ENCODE results near the gene C1orf94. TPM values are rescaled to one million over a fixed set of nuclear protein-coding genes. Genes with fewer than 3 reads are reported as not detected.

The C1orf94 gene
- total and polyA plus RNA-seq, 8 donors, result not detected

DNA sequence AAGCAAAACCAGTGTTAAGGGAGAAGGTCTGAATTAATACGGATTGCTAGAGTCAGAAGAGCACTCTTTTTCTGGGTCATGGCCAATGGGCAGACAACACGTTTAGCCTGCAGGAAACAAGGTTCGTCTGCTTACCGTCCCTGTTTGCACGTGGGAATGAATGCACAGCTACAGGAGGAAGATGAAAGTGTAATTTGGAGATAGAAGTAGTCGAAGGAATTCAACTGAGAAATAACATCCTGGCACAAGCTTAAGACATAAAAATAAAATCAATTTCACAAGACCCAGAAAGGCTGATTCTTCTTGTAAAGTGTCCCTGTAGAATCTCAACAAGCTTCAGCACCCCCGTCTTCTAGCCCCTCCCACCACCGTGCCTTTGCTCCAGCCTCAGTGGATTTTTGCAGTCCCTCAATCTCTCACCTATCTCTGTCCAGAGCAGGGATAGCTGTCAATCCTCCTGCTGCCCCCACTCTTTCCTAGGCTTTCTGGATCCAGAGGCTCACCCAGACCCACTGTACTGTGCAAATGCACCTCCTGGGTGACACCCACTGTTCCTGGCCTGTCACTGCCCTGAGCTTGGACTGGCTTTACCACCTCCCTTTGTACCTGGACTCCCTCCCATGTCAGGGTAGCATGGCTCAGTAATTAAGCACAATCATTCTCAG lies 60.6 kb downstream of the C1orf94 start:
- intact Hi-C loops (cut with DNase I; ENCODE audit: low total_unique reads), result no loop called here
- Histone ChIP-seq H3K4me3 (no peak overlapping the region), H3K36me3 (no peaks in the 10 kb centered on the region), H3K27ac (no peak overlapping the region), H3K4me1 (no peaks in the 10 kb centered on the region), H3K27me3 (peaks cover 0 to 7% (median 0%) of the 10 kb centered on the region in 3 donors), H3K9me3 (peaks cover 0 to 11% (median 3%) of the 10 kb centered on the region in 4 donors)
- no peak for DNase-seq
- TF ChIP-seq POLR2AphosphoS5 (IDR thresholded peaks at IDR 0.05) (no peak), POLR2A (IDR thresholded peaks at IDR 0.05) (no peak), EP300 (IDR thresholded peaks at IDR 0.05) (no peak)
- TF ChIP-seq, protein P1, sequence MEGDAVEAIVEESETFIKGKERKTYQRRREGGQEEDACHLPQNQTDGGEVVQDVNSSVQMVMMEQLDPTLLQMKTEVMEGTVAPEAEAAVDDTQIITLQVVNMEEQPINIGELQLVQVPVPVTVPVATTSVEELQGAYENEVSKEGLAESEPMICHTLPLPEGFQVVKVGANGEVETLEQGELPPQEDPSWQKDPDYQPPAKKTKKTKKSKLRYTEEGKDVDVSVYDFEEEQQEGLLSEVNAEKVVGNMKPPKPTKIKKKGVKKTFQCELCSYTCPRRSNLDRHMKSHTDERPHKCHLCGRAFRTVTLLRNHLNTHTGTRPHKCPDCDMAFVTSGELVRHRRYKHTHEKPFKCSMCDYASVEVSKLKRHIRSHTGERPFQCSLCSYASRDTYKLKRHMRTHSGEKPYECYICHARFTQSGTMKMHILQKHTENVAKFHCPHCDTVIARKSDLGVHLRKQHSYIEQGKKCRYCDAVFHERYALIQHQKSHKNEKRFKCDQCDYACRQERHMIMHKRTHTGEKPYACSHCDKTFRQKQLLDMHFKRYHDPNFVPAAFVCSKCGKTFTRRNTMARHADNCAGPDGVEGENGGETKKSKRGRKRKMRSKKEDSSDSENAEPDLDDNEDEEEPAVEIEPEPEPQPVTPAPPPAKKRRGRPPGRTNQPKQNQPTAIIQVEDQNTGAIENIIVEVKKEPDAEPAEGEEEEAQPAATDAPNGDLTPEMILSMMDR (IDR thresholded peaks at IDR 0.05), result no peak
- 51 to 66% (median 65%) methylated on average over 8 of the region's 8 CpGs for WGBS, 5 donors

DNA sequence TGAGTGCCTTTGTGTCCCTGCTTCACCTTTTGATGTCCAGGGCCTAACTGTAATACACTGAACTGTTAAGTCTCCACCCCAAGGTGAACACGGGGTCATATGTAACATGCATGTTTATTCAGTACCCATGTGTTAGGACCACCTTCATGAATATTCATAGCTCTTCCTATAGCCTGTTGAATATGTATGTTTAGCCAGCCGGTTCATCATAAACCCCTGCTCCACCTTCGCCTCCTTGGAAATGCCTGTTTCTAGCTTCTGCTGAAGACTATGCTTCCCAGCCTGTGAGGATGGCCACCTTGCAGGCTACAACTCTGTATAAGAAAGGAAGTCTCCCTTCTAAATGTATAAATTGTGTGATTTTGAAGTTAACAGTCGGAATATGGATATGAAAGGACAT lies 69.3 kb downstream of the C1orf94 start:
- H3K36me3 ChIP-seq, result no peaks in the 10 kb centered on the region
- WGBS, 5 donors, result 66 to 76% (median 72%) methylated on average over 4 of the region's 4 CpGs
- H3K4me3 ChIP-seq, result no peak overlapping the region
- DNase-seq, result no peak
- TF ChIP-seq, protein P1 (IDR thresholded peaks at IDR 0.05), result no peak
- TF ChIP-seq EP300 (IDR thresholded peaks at IDR 0.05), result no peak
- no peak for TF ChIP-seq POLR2A (IDR thresholded peaks at IDR 0.05)
- TF ChIP-seq POLR2AphosphoS5 (IDR thresholded peaks at IDR 0.05), result no peak
- no peaks in the 10 kb centered on the region for H3K4me1 ChIP-seq
- H3K27ac ChIP-seq, result no peak overlapping the region
- intact Hi-C loops (cut with DNase I; ENCODE audit: low total_unique reads), result no loop called here
- H3K9me3 ChIP-seq, result peaks cover 0 to 13% (median 4%) of the 10 kb centered on the region in 4 donors
- peaks cover 0 to 25% (median 4%) of the 10 kb centered on the region in 3 donors for H3K27me3 ChIP-seq

DNA sequence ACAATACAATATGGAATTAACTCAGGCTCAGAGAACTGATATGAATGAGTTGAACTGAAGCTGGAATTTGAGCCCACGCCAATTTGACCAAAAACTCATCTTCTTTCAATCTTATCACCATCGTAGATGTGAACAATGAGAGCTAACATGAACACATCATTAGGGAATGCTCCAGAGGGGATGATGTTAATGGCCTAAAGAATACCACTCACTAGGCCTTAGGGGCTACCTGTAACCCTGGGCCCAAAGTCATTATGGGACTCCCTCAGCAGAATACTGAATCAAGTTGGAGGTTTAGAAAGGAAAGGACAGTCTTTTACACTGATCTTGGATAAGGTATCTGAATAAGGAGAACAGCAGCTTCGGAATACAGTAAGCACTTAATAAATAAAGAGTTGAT lies 73.6 kb downstream of the C1orf94 start:
- TF ChIP-seq POLR2A (IDR thresholded peaks at IDR 0.05) (no peak), EP300 (IDR thresholded peaks at IDR 0.05) (no peak), POLR2AphosphoS5 (IDR thresholded peaks at IDR 0.05) (no peak)
- TF ChIP-seq, protein P1 (IDR thresholded peaks at IDR 0.05), result no peak
- no peaks in the 10 kb centered on the region for H3K36me3 ChIP-seq
- no peaks in the 10 kb centered on the region for H3K9me3 ChIP-seq
- H3K27ac ChIP-seq, result no peak overlapping the region
- WGBS, 5 donors, result 53 to 64% (median 54%) methylated on average over 3 of the region's 3 CpGs
- H3K27me3 ChIP-seq, result peaks cover 0 to 25% (median 4%) of the 10 kb centered on the region in 3 donors
- intact Hi-C loops (cut with DNase I; ENCODE audit: low total_unique reads), result no loop called here
- H3K4me1 ChIP-seq, result no peaks in the 10 kb centered on the region
- H3K4me3 ChIP-seq, result no peak overlapping the region
- DNase-seq, result no peak

DNA sequence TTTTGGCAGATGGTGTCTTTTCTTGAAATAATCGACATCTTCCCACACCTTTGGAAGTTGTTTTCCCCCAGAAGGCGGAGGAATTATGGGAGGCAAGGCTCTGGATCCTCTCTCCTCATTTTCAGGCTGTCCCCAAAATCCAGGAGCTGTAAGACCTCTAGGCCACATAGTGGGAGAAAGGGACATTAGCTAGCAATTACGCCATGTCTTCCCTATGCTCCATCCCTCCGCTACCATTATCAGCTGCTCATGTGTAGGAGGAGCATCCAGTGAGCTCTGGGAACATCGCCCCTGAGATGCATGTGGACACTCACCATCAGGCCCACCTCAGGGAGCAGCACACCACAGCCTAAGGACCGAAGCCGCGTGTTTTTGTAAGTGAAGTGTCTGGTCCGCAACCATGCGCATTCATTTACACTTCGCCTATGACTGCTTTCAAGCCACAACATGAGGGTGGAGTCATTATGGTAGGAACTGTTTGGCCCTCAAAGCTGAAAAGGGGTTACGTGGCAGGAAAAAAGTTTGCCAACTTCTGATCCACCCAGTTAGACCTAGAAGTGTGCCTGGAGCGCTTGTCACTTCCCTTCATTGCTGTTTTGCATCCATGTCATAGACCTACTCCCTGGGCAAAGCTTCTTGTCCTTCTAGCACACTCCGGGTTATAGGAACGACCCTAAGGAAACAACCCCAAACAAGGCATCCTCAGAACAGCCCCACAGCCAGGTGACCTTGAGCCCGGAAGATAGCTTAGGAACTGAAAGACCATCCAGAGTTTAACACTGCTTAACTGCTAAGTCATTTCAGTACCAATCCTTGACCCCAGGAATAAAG lies 85.5 kb downstream of the C1orf94 start:
- H3K36me3 ChIP-seq, result no peaks in the 10 kb centered on the region
- no peaks in the 10 kb centered on the region for H3K4me1 ChIP-seq
- no peak for DNase-seq
- TF ChIP-seq, protein P1 (IDR thresholded peaks at IDR 0.05), result no peak
- no peak for TF ChIP-seq POLR2A (IDR thresholded peaks at IDR 0.05)
- no peak for TF ChIP-seq POLR2AphosphoS5 (IDR thresholded peaks at IDR 0.05)
- no peak for TF ChIP-seq EP300 (IDR thresholded peaks at IDR 0.05)
- 80 to 90% (median 86%) methylated on average over 16 of the region's 16 CpGs for WGBS, 5 donors
- intact Hi-C loops (cut with DNase I; ENCODE audit: low total_unique reads), result no loop called here
- no peak overlapping the region for H3K27ac ChIP-seq
- no peak overlapping the region for H3K4me3 ChIP-seq
- H3K27me3 ChIP-seq, result peaks cover 3 to 43% (median 15%) of the 10 kb centered on the region in 3 donors
- H3K9me3 ChIP-seq, result no peaks in the 10 kb centered on the region

Data from stomach (tissue), 9 donors.